ENCODE results near the gene PTPRJ.

The PTPRJ gene

DNA sequence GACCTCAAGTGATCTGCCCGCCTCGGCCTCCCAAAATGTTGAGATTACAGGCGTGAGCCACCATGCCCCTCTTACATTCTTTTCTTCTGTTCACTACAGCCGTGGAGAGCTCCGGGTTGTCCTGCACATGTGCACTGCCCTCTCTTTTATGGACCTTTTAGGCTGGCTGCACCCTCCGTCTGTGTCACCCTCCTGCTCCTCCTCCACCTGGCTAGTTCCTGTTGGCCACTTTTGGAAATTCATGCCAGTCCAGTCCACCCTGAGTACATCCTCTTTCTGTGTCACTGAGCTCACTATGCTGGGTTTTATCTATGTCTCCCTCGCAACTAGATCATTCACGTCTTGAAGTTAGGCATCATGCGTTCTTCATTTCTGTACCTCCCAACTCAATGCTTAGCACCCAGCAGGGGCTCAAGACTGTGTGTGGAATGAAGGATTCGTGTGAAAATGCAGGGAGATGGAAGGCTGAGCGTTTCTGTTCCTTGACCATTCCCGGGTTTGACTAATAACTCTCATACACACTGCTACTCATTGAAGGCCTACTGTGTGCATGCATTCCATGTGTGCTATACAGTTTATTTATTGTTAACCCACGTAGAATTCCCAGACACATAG, 60.6 kb downstream of the PTPRJ start:
- no peak for DNase-seq (ENCODE audit: low read depth)
- H3K4me3 ChIP-seq (ENCODE audit: low read depth, low read length), result no peak overlapping the region
- TF ChIP-seq, protein P1, sequence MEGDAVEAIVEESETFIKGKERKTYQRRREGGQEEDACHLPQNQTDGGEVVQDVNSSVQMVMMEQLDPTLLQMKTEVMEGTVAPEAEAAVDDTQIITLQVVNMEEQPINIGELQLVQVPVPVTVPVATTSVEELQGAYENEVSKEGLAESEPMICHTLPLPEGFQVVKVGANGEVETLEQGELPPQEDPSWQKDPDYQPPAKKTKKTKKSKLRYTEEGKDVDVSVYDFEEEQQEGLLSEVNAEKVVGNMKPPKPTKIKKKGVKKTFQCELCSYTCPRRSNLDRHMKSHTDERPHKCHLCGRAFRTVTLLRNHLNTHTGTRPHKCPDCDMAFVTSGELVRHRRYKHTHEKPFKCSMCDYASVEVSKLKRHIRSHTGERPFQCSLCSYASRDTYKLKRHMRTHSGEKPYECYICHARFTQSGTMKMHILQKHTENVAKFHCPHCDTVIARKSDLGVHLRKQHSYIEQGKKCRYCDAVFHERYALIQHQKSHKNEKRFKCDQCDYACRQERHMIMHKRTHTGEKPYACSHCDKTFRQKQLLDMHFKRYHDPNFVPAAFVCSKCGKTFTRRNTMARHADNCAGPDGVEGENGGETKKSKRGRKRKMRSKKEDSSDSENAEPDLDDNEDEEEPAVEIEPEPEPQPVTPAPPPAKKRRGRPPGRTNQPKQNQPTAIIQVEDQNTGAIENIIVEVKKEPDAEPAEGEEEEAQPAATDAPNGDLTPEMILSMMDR (IDR thresholded peaks at IDR 0.05; ENCODE audit: low read depth, low read length, missing control alignments), result no peak

DNA sequence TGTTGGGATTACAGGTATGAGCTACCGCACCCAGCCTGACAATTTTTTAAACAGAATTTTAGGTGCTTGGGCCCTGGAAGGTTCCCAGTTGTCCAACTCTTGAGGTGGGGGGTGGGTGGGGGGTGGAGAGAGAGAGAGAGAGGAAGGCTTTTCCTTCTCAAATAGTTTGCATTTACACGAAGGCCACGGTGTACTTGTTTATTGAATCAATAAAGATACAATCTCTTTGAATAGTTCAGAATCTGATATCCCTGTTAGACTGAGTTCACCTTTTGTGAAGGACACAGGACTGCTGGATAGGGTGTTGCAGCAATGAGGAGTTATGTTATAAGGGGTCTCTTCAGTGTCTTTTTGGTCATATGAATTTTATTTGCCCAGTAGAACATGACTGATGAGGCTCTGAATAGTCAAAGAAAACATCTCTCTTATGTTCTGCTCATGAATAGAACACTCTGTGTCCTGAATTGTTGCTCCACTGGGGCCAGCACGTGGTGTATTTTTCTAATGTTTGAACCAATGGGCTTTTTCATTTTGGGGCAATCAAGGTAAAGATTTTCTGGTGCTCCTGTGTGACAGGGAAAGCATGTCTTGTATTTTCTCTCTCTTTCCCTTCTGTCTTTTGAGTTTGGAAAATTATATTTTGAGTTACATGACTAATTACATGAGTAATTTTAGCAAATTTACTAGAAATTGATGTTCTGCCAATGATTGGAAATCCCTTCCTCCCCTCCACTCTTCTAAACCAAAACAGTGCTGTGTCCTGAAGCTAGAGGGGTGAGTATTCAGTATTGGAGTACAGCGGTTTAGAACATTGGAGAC, 61.7 kb downstream of the PTPRJ start:
- no peak overlapping the region for H3K4me3 ChIP-seq (ENCODE audit: low read depth, low read length)
- no peak for DNase-seq (ENCODE audit: low read depth)
- TF ChIP-seq, protein P1 (IDR thresholded peaks at IDR 0.05; ENCODE audit: low read depth, low read length, missing control alignments), result no peak

DNA sequence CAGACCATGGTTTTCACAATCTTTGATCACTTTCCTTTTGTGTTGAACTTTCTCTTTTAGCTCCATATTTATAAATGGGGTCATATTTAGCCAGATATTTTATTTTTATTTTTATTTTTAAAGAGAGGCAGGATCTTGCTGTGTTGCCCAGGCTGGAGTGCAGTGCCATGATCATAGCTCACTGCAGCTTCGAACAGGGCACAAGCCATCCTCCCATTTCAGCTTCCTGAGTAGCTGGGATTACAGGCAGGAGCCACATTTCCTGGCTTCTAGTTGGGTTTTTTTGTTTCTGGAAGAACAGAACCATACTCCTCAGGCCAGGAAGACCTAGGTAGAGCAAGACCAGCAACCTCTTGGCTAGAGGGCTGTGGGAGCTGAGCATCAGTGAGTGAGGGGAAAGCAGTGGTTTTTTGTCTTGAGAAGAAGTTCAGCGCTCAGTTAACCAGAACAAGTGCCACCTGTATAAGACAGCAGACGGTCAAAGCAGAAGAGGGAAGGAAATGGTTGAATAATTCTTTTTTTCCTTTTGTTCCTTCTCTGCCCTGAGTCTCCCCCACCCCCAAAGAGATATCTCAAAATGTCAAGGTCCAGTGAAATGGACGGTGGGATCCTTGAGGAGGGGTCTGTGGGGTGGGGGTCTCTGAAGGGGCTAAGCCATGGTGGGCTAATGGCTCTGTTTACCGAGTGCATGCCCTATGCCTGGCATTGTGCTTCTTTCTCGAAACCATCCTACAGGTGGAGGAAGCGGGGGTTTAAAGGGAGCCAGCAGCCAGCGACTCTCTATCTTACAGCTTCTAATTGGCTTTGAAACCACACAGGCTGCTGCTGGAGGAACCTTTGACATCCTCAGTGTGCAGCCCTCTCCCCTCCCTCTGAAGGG, 63.0 kb downstream of the PTPRJ start:
- DNase-seq (ENCODE audit: low read depth), result no peak
- TF ChIP-seq, protein P1 (IDR thresholded peaks at IDR 0.05; ENCODE audit: low read depth, low read length, missing control alignments), result no peak
- H3K4me3 ChIP-seq (ENCODE audit: low read depth, low read length), result no peak overlapping the region

DNA sequence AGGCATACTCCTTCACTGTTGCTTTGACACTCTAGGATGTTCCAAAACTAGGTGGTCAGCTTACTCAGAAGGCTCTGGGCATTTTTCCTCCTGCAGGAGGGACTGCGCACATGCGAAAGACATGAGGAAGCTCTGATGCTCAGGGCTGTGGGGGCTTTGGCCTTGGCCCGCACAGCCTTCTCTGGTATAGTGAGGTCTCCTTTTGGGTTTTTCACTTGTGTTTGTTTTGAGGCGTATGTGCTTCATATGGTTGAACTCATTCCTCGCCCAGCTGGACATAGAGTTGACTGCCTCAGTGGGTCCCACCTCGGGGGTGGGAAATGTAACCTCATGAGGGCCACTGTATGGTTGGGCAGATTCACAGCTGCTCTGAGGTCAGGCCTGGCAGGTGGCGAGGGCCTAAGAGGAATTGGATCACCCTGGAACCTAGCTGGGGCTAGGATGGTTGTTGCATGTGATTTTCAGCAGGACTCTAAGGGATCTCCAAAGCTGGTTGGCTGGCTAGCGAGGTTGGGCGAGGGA, 63.7 kb downstream of the PTPRJ start:
- no peak for DNase-seq (ENCODE audit: low read depth)
- TF ChIP-seq, protein P1 (IDR thresholded peaks at IDR 0.05; ENCODE audit: low read depth, low read length, missing control alignments), result no peak
- H3K4me3 ChIP-seq (ENCODE audit: low read depth, low read length), result no peak overlapping the region

DNA sequence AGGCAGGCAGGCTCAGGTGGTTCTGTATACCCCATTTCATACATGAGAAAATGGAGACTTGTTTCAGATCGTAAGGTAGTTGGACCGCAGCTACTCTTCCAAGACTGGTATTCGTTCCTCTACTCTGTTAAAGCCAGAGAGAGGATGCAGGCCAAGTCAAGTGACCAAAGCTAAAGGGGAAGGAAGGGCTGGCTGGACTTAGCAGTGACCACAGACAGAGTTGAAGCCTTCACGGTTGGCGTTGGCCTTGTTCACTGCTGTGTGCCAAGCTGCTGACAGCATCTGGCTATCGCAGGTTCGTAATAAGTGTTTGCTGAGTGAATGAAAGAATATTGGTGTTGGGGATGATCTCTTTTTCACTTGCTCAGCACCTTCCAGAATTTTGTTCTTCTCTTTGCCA, 64.2 kb downstream of the PTPRJ start:
- TF ChIP-seq, protein P1 (IDR thresholded peaks at IDR 0.05; ENCODE audit: low read depth, low read length, missing control alignments), result no peak
- DNase-seq (ENCODE audit: low read depth), result no peak
- no peak overlapping the region for H3K4me3 ChIP-seq (ENCODE audit: low read depth, low read length)

DNA sequence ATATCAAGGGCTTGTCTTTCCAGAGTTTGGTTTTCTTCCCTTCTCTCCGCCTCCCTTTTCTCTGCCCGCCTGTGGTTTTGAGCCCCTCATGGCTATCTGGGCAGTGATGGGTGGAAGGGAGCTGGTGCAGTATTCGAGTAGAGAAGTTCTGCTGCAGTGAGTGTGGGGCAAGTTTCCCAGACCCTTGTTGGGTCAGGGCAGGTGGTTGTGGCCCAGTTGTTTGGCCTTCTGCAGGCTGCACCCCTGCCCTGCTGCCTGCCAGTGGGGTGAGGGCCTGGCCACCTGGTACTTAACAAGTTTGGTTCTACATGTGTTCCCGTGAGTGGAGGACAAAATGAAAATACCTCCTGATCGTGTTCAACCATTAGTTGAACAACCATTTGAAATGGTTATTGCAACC, 65.2 kb downstream of the PTPRJ start:
- H3K4me3 ChIP-seq (ENCODE audit: low read depth, low read length), result no peak overlapping the region
- TF ChIP-seq, protein P1 (IDR thresholded peaks at IDR 0.05; ENCODE audit: low read depth, low read length, missing control alignments), result no peak
- DNase-seq (ENCODE audit: low read depth), result no peak

Data from GM12864 (cell line).